H7 (cell line): Measurements from ENCODE around the gene NCLN. TPM values are rescaled to one million over a fixed set of nuclear protein-coding genes. Genes with fewer than 3 reads are reported as not detected.
"Not testable (repeated sequence)": the region's sequence is repeated elsewhere in the genome, so short reads cannot be mapped to it uniquely, and the experiment has no call there.

Experiments
- DNase-seq: peaks from one replicate; pipeline ENCODE4 v3.0.0; 2012
- H3K27me3 ChIP-seq: 2 replicates; pipeline ENCODE4 v1.6.0; 2011; ENCODE audit warnings: mild to moderate bottlenecking, low read length; ENCODE audit not compliant: control insufficient read depth, insufficient read depth
- H3K36me3 ChIP-seq: replicated peaks from 2 replicates; pipeline ENCODE4 v1.5.1; 2011; ENCODE audit warnings: low read length; ENCODE audit not compliant: control insufficient read depth, insufficient read depth
- H3K4me3 ChIP-seq: 2 replicates; pipeline ENCODE4 v1.5.1; 2011; ENCODE audit warnings: low read depth, mild to moderate bottlenecking, control low read depth, low read length, moderate library complexity; ENCODE audit not compliant: insufficient read depth
- total RNA-seq: library from RNA; depleted of rRNA; stranded (reverse); fragments of >200 nt; shearing (Covaris generic); gene quantifications from 2 replicates; pipeline ENCODE4 v1.2.3, GENCODE V29; 2014

Gene NCLN
- total RNA-seq, 1 experiment from 2014 or later: 82.8 TPM

- no peak overlapping the region for H3K4me3 ChIP-seq
- no peak for DNase-seq
- H3K36me3 ChIP-seq: no peaks in the 10 kb centered on the region
- peaks cover 14% of the 10 kb centered on the region; the same call in 1 of the 2 replicates for H3K27me3 ChIP-seq
Measured at GRCh38 chr19:3231288-3231687, 45.6 kb downstream of the NCLN start.

GRCh38 chr19:3233116-3233515 is 47.4 kb downstream of the NCLN start:
- Histone ChIP-seq H3K36me3 (no peaks in the 10 kb centered on the region), H3K27me3 (peaks cover 9% of the 10 kb centered on the region; the same call in 1 of the 2 replicates), H3K4me3 (no peak overlapping the region)
- DNase-seq: no peak

- Histone ChIP-seq H3K27me3 (peaks cover 9% of the 10 kb centered on the region; the same call in 1 of the 2 replicates), H3K4me3 (no peak overlapping the region), H3K36me3 (no peaks in the 10 kb centered on the region)
- peak; percentile 76 for DNase-seq
Measured at GRCh38 chr19:3233831-3234230, 48.1 kb downstream of the NCLN start.

GRCh38 chr19:3234800-3235199 is 49.1 kb downstream of the NCLN start:
- Histone ChIP-seq H3K27me3 (peaks cover 3% of the 10 kb centered on the region; the same call in 1 of the 2 replicates), H3K4me3 (no peak overlapping the region), H3K36me3 (no peaks in the 10 kb centered on the region)
- peak; percentile 83 for DNase-seq

GRCh38 chr19:3235604-3236003 is 49.9 kb downstream of the NCLN start:
- not testable (repeated sequence) for DNase-seq, H3K27me3 ChIP-seq, H3K4me3 ChIP-seq, H3K36me3 ChIP-seq

GRCh38 chr19:3236272-3236671 is 50.5 kb downstream of the NCLN start:
- Histone ChIP-seq H3K27me3 (peaks cover 2% of the 10 kb centered on the region; the same call in 1 of the 2 replicates), H3K4me3 (no peak overlapping the region), H3K36me3 (no peaks in the 10 kb centered on the region)
- no peak for DNase-seq

GRCh38 chr19:3238066-3238561 is 52.4 kb downstream of the NCLN start:
- DNase-seq: no peak
- H3K4me3 ChIP-seq: no peak overlapping the region
- H3K27me3 ChIP-seq: peaks cover 2% of the 10 kb centered on the region; the same call in 1 of the 2 replicates
- no peaks in the 10 kb centered on the region for H3K36me3 ChIP-seq

GRCh38 chr19:3239367-3239766 is 53.6 kb downstream of the NCLN start:
- Histone ChIP-seq H3K4me3 (no peak overlapping the region), H3K36me3 (no peaks in the 10 kb centered on the region), H3K27me3 (peaks cover 2% of the 10 kb centered on the region; the same call in 1 of the 2 replicates)
- no peak for DNase-seq

- H3K4me3 ChIP-seq: no peak overlapping the region
- H3K36me3 ChIP-seq: no peaks in the 10 kb centered on the region
- peak; percentile 78 for DNase-seq
- peaks cover 2% of the 10 kb centered on the region; the same call in 1 of the 2 replicates for H3K27me3 ChIP-seq
Measured at GRCh38 chr19:3243819-3244700, 58.3 kb downstream of the NCLN start.

- no peak for DNase-seq
- H3K27me3 ChIP-seq: peaks cover 2% of the 10 kb centered on the region; the same call in 1 of the 2 replicates
- H3K36me3 ChIP-seq: no peaks in the 10 kb centered on the region
- no peak overlapping the region for H3K4me3 ChIP-seq
Measured at GRCh38 chr19:3245050-3245449, 59.3 kb downstream of the NCLN start.

- no peak overlapping the region for H3K4me3 ChIP-seq
- DNase-seq: no peak
- H3K27me3 ChIP-seq: no peaks in the 10 kb centered on the region
- no peaks in the 10 kb centered on the region for H3K36me3 ChIP-seq
Measured at GRCh38 chr19:3248728-3249326, 63.1 kb downstream of the NCLN start.

GRCh38 chr19:3249408-3249807 is 63.7 kb downstream of the NCLN start:
- Histone ChIP-seq H3K36me3 (no peaks in the 10 kb centered on the region), H3K4me3 (no peak overlapping the region), H3K27me3 (no peaks in the 10 kb centered on the region)
- peak; percentile 93 for DNase-seq

- H3K36me3 ChIP-seq: no peaks in the 10 kb centered on the region
- H3K27me3 ChIP-seq: no peaks in the 10 kb centered on the region
- H3K4me3 ChIP-seq: no peak overlapping the region
- peak; percentile 73 for DNase-seq
Measured at GRCh38 chr19:3250675-3251074, 64.9 kb downstream of the NCLN start.

- no peaks in the 10 kb centered on the region for H3K27me3 ChIP-seq
- H3K4me3 ChIP-seq: no peak overlapping the region
- no peaks in the 10 kb centered on the region for H3K36me3 ChIP-seq
- DNase-seq: no peak
Measured at GRCh38 chr19:3251229-3251628, 65.5 kb downstream of the NCLN start.

- no peaks in the 10 kb centered on the region for H3K36me3 ChIP-seq
- no peak for DNase-seq
- no peak overlapping the region for H3K4me3 ChIP-seq
- no peaks in the 10 kb centered on the region for H3K27me3 ChIP-seq
Measured at GRCh38 chr19:3252650-3253049, 66.9 kb downstream of the NCLN start.
